NK-92 treated with Interleukin-12 subunit alpha and Interleukin-12 subunit beta, amount 100 ng/mL, for 24 hours (cell line): ENCODE results near the gene HM13.
A peak's percentile ranks its signal among the peaks of the same experiment; 100 is the strongest.
"Not testable (repeated sequence)": the region's sequence is repeated elsewhere in the genome, so short reads cannot be mapped to it uniquely, and the experiment has no call there.

Experiments used
- DNase-seq: peaks from one replicate; lab custom pipeline; 2025; lab: John Stamatoyannopoulos, UW

Gene HM13

DNA sequence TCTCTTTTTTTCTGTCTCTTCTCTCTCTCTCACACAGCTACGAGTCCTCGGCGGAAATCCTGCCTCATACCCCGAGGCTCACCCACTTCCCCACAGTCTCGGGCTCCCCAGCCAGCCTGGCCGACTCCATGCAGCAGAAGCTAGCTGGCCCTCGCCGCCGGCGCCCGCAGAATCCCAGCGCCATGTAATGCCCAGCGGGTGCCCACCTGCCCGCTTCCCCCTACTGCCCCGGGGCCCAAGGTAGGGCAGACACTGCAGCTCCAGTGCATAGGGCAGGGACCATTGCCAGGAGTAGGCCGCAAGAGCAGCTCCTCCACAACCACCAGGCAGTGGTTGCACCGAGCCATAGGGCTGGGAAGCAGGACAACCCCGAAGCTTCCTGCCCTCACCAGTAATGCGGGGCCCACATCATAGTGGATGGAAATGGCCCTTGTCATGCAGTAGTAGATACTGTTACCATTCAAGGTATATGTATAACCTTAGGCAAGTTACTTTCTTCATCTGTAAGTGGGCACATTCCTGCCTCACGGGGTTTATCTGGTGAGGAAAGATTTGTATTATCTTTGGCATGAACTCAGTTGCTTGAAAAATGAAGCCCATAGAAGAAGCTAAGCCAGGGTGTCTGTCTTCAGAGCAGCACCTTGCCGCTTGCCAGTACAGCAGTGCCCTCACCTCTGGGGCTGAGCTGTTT is 53.9 kb downstream of the HM13 start:
- DNase-seq: no peak

DNA sequence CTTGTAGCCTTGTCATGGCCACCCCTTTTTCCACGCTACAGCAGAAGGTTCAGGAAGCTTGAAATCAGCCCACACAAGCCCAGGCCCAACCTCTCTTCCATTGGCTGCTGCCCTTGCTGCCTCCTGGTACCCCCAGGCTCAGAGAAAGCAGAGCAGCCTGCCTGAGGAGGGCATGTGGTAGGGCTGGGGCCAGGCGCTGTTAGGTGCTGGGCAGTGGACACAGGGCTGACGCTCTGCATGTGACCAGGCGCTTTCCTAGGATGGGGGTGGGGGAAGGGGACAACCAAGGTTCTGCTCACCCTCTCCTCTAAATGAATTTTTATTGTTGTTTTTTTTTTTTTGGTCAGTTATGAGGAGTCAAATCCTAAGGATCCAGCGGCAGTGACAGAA is 54.5 kb downstream of the HM13 start:
- no peak for DNase-seq

GRCh38 chr20:31569163-31570020 is 55.1 kb downstream of the HM13 start:
- DNase-seq: no peak

GRCh38 chr20:31570021-31570463 is 55.8 kb downstream of the HM13 start:
- DNase-seq: no peak

DNA sequence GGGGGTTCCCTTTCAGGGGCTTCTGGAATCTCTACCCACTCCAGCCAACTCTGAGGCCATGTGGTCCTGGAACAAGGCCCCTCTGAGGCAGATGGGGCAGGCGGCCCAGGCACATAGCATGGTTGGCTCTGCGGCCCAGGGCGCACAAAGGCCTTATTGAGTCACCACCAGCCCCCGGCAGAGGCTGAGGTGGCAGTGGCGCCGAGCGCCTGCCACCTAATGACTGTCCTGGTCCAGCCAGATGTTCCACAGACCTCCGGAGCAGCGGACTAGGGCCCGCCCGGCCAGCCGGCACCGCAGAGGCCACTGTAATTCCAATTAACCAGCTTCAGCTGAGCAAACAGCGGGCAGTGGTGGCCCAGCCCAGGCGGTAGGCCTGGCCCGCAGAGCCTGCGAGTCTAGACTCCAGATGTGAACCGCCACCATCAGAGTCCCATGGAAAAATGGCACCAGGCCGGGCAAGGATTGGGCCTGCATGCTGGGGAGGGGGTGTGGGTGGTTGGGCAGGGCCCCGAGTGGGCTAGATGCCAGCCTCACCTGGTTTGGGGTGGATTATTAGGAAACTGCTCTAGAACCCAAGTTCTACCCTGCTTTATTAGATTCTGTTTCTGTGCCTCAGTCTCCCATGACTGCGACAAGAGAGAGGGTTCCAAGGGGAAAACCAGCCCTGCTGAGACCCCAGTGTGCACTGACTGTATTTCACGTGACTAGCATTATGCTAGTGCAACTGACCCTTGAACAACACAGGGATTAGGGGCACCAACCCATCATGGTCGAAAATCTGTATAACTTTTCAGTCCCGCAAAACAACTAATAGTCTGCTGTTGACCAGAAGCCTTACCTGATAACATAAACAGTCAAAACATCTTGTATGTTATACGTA is 56.7 kb downstream of the HM13 start:
- no peak for DNase-seq

GRCh38 chr20:31572042-31572700 is 57.9 kb downstream of the HM13 start:
- DNase-seq: no peak

DNA sequence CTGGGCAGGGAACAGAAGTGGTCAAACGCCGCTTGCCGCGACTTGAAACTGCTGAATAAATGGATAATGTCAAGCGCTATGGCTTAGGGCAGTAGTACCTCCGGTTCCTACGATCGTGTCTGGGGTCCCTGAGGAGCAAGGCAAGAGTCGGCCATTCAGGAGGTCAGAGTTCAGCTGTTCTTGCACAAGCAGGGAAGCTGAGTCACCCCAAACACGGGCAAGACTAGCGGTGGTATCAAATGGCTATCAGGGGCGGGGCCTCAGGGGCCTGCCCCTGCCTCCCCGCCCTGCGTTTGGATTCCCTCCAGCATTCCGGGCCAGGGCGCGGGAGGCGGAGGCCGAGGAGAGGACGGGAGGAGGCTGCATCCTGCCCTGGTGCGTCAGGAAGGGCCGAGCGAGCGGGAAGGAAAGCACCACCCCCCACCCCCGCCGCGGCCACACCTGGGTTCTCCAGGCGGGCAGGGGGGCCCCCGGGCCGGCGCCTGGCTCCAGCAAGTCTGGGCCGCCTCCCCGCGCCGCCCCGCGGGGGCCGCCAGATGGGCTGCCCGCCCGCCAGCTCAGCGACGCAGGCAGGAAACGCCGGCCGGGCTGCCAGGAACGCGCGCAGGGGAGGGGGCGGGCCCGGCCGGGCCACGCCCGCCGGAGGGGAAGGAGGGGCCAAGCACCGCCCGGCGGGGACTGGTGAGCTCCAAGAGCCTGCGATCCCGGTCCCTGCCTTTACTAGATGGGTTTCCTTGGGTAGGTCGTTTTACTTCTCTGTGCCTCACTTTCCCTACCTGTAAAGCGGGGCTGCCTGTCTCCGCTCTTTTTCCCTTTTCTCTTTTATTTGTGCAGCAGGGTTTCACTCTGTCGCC is 58.7 kb downstream of the HM13 start:
- peak; percentile 84 for DNase-seq

DNA sequence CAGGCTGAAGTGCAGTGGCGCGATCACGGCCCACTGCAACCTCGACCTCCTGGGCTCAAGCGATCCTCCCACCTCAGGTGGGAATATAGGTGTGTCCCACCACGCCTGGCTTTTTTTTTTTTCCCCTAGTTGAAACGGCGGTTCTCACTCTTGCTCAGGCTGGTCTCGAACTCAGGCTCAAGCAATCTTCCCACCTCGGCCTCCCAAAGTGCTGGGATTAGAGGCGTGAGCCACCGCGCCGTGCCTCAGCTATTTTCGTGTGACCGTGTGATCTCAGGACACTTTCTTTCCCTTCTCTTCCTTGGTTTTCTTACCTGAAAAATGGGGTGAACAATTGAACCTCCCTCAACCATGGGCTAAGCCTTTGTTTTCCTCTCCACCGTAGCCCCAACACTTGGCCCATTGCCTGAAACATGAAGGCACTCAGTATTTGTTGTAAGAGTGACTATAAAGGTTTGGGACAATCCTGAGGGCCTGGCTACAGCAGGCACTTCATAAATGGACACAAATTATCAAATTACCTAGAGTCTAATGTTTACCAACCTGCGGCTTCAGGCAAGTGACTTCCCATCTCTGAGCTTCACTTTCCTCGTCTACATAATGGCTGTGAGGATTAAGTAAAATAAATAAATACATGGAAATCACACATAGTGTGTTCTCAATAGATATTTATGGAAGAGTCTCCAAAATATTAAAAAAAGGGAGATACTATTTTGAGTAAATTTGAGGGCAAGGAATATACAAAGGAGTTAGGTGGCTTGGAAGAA is 59.5 kb downstream of the HM13 start:
- no peak for DNase-seq

GRCh38 chr20:31574986-31575385 is 60.7 kb downstream of the HM13 start:
- not testable (repeated sequence) for DNase-seq

DNA sequence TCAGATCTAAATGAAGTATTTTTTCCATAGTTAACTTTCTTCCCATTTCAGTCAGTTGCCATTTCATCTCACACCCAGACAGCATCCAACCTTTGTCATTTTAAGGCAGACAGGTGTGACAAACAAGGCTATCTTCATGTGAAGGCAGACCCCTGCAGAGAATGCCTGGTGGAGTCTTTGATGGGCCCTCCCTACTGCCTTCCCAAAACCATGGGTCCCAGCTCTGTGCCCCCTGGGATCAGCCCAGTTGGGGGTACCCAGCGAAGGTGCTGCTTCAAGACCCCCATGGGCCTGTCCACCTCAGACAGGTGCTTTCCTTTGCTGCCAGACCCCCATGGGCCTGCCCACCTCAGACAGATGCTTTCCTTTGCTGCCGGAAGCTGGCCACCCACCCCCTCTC is 62.5 kb downstream of the HM13 start:
- no peak for DNase-seq

DNA sequence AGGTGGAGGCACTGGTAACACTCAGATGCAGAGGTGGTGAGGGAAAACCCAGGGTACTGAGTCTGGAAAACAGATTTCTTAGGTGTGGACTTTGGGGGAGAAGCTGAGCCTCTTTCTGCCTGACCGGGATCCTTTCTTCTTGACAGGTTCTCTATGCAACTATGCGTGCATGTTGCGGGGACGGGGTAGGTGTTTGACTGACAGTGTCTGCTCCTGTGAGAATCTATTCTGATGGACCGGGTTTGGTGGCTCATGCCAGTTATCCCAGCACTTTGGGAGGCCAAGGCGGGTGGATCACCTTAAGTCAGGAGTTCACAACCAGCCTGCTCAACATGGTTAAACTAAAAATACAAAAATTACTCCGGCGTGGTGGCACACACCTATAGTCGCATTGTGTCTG is 63.0 kb downstream of the HM13 start:
- no peak for DNase-seq

DNA sequence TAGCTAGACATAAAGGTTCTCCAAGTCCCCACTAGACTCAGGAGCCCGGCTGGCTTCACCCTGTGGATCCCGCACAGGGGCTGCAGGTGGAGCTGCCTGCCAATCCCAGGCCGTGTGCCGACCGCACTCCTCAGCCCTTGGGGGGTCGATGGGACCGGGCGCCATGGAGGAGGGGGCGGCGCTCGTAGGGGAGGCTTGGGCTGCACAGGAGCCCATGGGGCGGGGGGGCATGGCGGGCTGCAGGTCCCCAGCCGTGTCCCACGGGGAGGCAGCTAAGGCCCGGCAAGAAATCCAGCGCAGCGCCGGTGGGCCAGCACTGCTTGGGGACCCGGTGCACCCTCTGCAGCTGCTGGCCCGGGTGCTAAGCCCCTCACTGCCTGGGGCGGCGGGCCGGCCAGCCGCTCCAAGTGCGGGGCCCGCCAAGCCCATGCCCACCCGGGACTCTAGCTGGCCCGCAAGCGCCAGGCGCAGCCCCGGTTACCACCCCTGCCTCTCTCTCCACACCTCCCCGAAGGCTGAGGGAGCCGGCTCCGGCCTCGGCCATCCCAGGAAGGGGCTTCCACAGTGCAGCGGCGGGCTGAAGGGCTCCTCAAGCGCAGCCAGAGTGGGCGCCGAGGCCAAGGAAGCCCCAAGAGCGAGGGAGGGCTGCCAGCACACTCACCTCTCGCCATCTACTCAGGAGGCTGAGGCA is 64.4 kb downstream of the HM13 start:
- no peak for DNase-seq

DNA sequence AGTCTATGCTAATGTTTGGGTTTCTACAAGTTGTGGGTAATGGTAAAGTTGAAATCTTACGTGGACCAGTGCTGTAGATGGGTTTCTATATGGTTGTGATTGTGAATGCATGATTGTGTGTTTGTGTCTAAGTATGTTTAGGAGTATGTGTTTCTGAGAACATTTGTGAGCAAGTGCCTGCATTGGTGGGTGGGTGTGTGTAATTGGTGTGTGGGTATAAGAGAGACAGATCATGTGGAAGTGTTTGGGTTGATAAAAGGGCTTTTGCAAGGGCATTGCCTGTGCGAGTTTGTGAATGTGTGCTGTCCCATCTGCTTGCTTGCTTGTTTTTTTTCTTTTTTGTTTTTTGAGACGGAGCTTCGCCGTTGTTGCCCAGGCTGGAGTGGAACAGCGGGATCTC is 65.0 kb downstream of the HM13 start:
- DNase-seq: no peak

DNA sequence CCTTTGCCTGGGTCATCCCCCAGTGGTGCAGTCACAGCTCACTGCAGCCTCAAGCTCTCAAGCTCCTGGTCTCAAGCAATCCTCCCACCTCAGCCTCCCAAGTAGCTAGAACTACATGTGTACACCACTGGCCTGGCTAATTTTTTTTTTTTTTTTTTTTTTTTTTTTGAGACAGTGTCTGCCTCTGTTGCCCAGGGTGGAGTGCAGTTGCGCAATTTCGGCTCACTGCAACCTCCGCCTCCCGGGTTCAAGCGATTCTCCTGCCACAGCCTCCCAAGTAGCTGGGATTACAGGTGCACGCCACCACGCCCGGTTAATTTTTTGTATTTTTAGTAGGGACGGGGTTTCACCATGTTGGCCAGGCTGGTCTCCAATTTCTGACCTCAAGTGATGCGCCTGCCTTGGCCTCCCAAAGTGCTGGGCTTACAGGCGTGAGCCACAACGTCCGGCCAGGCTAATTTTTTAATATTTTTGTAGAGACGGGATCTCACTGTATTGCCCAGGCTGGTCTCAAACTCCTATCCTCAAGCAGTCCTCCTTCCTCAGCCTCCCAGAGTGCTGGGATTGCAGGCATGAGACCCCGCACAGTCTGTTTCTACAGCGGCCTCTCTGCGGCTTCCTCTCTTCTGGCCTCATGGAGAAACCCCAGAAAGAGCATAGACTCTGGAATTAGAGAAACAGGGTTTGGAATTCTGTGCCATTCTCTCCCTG is 65.9 kb downstream of the HM13 start:
- not testable (repeated sequence) for DNase-seq

DNA sequence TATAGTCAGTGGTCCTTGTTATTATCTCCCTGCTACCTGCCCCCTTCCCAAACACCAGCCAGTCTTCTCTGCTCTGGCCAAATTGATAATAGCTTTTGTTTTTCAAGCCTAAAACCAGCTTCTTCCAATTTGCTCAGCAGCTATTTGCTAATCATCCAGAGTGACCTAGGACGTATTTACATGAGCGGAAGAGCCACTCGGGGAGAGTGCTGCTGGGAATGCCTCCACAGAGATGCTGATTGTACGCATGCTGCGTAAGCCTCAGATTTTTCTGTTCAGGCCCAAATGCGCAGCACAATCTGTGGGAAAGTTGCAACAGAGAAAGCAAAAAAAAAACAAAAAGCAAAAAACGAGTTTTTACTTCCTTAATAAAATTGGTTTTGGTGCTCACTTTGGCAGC is 66.5 kb downstream of the HM13 start:
- no peak for DNase-seq

- no peak for DNase-seq
Observed at GRCh38 chr20:31581391-31581790, 67.1 kb downstream of the HM13 start.

GRCh38 chr20:31587545-31588389 is 73.5 kb downstream of the HM13 start:
- DNase-seq: no peak

- DNase-seq: no peak
Observed at GRCh38 chr20:31590717-31591225, 76.5 kb downstream of the HM13 start.
